Measurements from ENCODE around the gene USP37.
A peak's percentile ranks its signal among the peaks of the same experiment; 100 is the strongest.

USP37 gene

GRCh38 chr2:218418321-218418716 lies 149.8 kb downstream of the USP37 start:
- TF ChIP-seq CTCF (IDR thresholded peaks at IDR 0.05; ENCODE audit: borderline replicate concordance, insufficient read depth, low read depth, low read length): no peak
- H3K4me3 ChIP-seq (ENCODE audit: low read depth, low read length): no peak overlapping the region

GRCh38 chr2:218407717-218408116 lies 160.4 kb downstream of the USP37 start:
- TF ChIP-seq CTCF (IDR thresholded peaks at IDR 0.05; ENCODE audit: borderline replicate concordance, insufficient read depth, low read depth, low read length): no peak
- no peak overlapping the region for H3K4me3 ChIP-seq (ENCODE audit: low read depth, low read length)

GRCh38 chr2:218406949-218407618 lies 161.1 kb downstream of the USP37 start:
- H3K4me3 ChIP-seq (ENCODE audit: low read depth, low read length): peak overlapping the region; percentile 18
- TF ChIP-seq CTCF (IDR thresholded peaks at IDR 0.05; ENCODE audit: borderline replicate concordance, insufficient read depth, low read depth, low read length): no peak

- H3K4me3 ChIP-seq (ENCODE audit: low read depth, low read length): peak overlapping the region; percentile 32
- TF ChIP-seq CTCF (IDR thresholded peaks at IDR 0.05; ENCODE audit: borderline replicate concordance, insufficient read depth, low read depth, low read length): peak; percentile 88
Observed at GRCh38 chr2:218406209-218406948, 161.8 kb downstream of the USP37 start.

- no peak for TF ChIP-seq CTCF (IDR thresholded peaks at IDR 0.05; ENCODE audit: borderline replicate concordance, insufficient read depth, low read depth, low read length)
- peak overlapping the region; percentile 32 for H3K4me3 ChIP-seq (ENCODE audit: low read depth, low read length)
Observed at GRCh38 chr2:218405746-218406208, 162.4 kb downstream of the USP37 start.

- no peak overlapping the region for H3K4me3 ChIP-seq (ENCODE audit: low read depth, low read length)
- no peak for TF ChIP-seq CTCF (IDR thresholded peaks at IDR 0.05; ENCODE audit: borderline replicate concordance, insufficient read depth, low read depth, low read length)
Observed at GRCh38 chr2:218405086-218405745, 162.9 kb downstream of the USP37 start.
